Measurements from ENCODE around the gene PXDN.

- TF ChIP-seq CTCF (IDR thresholded peaks at IDR 0.05; ENCODE audit: low read depth, low read length, poor library complexity, severe bottlenecking) (no peak), EZH2phosphoT487 (IDR thresholded peaks at IDR 0.05; ENCODE audit: borderline replicate concordance, low read length) (no peak)
Measured at GRCh38 chr2:1633092-1633671, 111.1 kb downstream of the PXDN start.

Measured in DOHH2 (cell line).